HG03103 (cell line): ENCODE measurements around the gene AMER3.

ENCODE experiments used
- ATAC-seq: cut with Tn5 transposase; IDR thresholded peaks from one replicate; pipeline ENCODE4 v1.9.1; 2021; ENCODE audit warnings: low read depth; ENCODE audit not compliant: unreplicated experiment

The AMER3 gene

DNA sequence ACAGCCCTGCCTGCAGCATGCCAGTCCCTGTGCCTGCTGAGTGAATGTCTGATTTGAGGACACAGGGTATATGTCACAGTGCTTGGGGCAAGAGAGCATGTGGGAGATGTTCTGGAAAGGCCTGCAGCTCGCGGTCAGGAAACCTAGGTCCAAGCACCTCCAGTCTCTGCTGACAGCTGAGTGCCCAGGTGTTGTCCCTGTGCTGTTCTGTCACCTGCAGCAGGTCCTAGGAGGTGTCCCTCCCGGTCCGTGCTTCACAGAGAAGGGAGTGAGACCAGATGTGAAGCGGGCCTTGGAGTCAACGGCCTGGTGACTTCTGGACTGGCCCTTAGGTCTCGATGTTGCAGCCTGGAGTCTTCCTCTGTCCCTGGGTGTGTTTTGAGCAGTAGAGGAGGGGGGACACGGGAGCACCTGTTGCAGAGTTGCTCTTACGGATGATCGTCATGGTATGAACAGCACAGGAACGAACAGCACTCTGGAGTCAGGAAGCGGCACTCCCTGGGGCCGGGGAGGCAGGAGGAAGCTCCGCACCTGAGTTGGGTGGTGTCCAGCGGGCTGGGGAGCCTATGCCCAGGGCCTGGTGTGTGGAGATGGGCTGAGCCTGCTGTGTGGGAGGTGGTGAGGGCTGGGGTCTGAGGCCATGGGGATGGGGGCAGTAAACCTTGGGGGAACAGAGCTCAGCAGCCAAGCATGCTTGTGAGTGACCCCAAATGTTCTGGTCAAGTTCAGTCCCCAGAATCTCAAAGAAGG, 59.8 kb downstream of the AMER3 start:
- no peak for ATAC-seq
